Measurements from ENCODE around the gene RAC2.

Gene RAC2

DNA sequence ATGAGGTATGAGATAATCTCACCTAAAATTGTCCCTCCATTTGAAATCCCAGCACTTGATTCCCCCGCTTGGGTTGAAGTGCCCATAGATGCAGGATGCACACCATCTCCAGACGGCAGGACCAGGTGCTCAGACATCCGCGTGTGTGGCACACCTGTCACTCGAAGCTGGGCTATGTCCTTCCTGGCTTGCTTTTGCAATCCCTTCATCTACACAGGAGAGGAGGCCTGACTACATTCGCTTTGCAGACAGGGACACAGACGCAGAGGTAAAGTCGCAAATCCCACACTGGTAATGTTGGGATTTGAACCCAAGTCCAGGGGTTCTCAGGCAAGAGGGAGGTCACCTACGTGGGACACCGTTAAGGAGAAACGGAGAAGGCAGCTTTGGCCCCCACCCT is 31.1 kb upstream of the RAC2 start:
- H3K9me2 ChIP-seq (replicated peaks; ENCODE audit: insufficient read depth, low read length), result no peaks in the 10 kb centered on the region
- no peak overlapping the region for H3K9ac ChIP-seq (ENCODE audit: low read length)
- H4K20me1 ChIP-seq (ENCODE audit: insufficient read depth, low read length), result no peaks in the 10 kb centered on the region
- H3K4me2 ChIP-seq (ENCODE audit: low read depth, low read length), result no peak overlapping the region
- TF ChIP-seq, protein P1, sequence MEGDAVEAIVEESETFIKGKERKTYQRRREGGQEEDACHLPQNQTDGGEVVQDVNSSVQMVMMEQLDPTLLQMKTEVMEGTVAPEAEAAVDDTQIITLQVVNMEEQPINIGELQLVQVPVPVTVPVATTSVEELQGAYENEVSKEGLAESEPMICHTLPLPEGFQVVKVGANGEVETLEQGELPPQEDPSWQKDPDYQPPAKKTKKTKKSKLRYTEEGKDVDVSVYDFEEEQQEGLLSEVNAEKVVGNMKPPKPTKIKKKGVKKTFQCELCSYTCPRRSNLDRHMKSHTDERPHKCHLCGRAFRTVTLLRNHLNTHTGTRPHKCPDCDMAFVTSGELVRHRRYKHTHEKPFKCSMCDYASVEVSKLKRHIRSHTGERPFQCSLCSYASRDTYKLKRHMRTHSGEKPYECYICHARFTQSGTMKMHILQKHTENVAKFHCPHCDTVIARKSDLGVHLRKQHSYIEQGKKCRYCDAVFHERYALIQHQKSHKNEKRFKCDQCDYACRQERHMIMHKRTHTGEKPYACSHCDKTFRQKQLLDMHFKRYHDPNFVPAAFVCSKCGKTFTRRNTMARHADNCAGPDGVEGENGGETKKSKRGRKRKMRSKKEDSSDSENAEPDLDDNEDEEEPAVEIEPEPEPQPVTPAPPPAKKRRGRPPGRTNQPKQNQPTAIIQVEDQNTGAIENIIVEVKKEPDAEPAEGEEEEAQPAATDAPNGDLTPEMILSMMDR (IDR thresholded peaks at IDR 0.05; ENCODE audit: low read length), result no peak
- TF ChIP-seq EZH2 (optimal IDR thresholded peaks at IDR 0.05; ENCODE audit: low read depth, low read length) (no peak), EZH2phosphoT487 (IDR thresholded peaks at IDR 0.05; ENCODE audit: low read length) (no peak)
- no peaks in the 10 kb centered on the region for H3K36me3 ChIP-seq (replicated peaks; ENCODE audit: insufficient read depth, low read length)
- no peaks in the 10 kb centered on the region for H3K9me3 ChIP-seq (replicated peaks; ENCODE audit: insufficient read depth, low read length)
- no peak overlapping the region for H3K4me3 ChIP-seq (ENCODE audit: low read length)
- no peak overlapping the region for H3K27ac ChIP-seq (ENCODE audit: low read length)
- no peaks in the 10 kb centered on the region for H3K79me2 ChIP-seq (ENCODE audit: low read length)
- 0 out of 2 replicates have a peak, but pooled peaks cover 5% of the 10 kb centered on the region for H3K27me3 ChIP-seq (replicated peaks; ENCODE audit: insufficient read depth, low read length)
- H3F3A ChIP-seq (ENCODE audit: insufficient read depth, low read length), result no peaks in the 10 kb centered on the region
- H2AFZ ChIP-seq (ENCODE audit: low read length), result no peak overlapping the region
- H3K4me1 ChIP-seq (ENCODE audit: low read length), result no peaks in the 10 kb centered on the region
- no peak for DNase-seq

DNA sequence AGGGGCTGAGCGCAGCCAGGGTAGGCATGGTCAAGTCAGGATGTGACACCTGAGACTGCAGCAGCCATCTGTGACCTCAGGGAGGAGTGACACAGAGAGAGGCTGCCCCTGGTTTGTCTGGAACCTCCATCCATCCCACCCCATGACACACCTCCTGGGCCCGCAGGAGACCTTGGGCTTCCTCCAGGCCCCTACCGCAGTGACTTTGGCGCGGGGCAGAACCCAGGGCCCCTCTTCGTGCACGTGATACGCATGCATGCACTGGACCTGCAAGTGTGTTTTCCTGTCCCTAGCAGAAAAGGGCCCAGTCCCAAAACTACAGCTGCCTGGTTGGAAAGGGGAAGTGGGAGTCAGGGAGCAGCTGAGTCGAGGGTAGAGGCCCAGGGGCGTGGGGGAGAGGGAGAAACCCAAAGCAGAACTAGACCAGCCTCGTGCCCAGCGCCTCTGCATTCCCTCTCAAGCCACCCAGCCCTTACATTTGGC is 30.4 kb upstream of the RAC2 start:
- H3K79me2 ChIP-seq (ENCODE audit: low read length), result no peaks in the 10 kb centered on the region
- no peak overlapping the region for H3K27ac ChIP-seq (ENCODE audit: low read length)
- H3K9me2 ChIP-seq (replicated peaks; ENCODE audit: insufficient read depth, low read length), result no peaks in the 10 kb centered on the region
- H3K36me3 ChIP-seq (replicated peaks; ENCODE audit: insufficient read depth, low read length), result no peaks in the 10 kb centered on the region
- H3K4me1 ChIP-seq (ENCODE audit: low read length), result no peaks in the 10 kb centered on the region
- no peak for DNase-seq
- no peak overlapping the region for H3K9ac ChIP-seq (ENCODE audit: low read length)
- 0 out of 2 replicates have a peak, but pooled peaks cover 9% of the 10 kb centered on the region for H3K27me3 ChIP-seq (replicated peaks; ENCODE audit: insufficient read depth, low read length)
- H3K4me2 ChIP-seq (ENCODE audit: low read depth, low read length), result no peak overlapping the region
- H4K20me1 ChIP-seq (ENCODE audit: insufficient read depth, low read length), result no peaks in the 10 kb centered on the region
- no peaks in the 10 kb centered on the region for H3F3A ChIP-seq (ENCODE audit: insufficient read depth, low read length)
- H2AFZ ChIP-seq (ENCODE audit: low read length), result no peak overlapping the region
- no peaks in the 10 kb centered on the region for H3K9me3 ChIP-seq (replicated peaks; ENCODE audit: insufficient read depth, low read length)
- no peak for TF ChIP-seq EZH2 (optimal IDR thresholded peaks at IDR 0.05; ENCODE audit: low read depth, low read length)
- TF ChIP-seq, protein P1 (IDR thresholded peaks at IDR 0.05; ENCODE audit: low read length), result no peak
- no peak for TF ChIP-seq EZH2phosphoT487 (IDR thresholded peaks at IDR 0.05; ENCODE audit: low read length)
- H3K4me3 ChIP-seq (ENCODE audit: low read length), result no peak overlapping the region

DNA sequence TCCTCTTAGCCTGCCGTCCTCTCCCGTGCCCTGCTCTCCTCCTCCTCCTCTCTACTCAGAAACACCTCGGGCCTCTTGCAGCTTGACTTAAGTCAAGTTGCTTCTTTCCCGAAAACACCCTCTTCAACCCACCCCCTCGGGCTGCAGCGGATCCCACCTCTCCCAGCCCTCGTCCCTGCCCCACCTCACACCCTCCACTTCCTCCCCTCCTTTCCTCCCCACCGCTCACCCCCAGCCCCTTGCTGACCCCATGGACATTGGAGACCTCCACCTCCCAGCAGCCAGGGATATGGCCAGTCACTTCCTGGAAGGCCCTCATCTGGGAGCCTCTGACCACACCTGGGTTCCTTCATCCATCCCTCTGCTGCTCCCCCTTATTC is 29.8 kb upstream of the RAC2 start:
- H3K9ac ChIP-seq (ENCODE audit: low read length), result no peak overlapping the region
- TF ChIP-seq EZH2 (optimal IDR thresholded peaks at IDR 0.05; ENCODE audit: low read depth, low read length) (no peak), EZH2phosphoT487 (IDR thresholded peaks at IDR 0.05; ENCODE audit: low read length) (no peak)
- TF ChIP-seq, protein P1 (IDR thresholded peaks at IDR 0.05; ENCODE audit: low read length), result no peak
- H3K79me2 ChIP-seq (ENCODE audit: low read length), result no peaks in the 10 kb centered on the region
- H3K9me2 ChIP-seq (replicated peaks; ENCODE audit: insufficient read depth, low read length), result no peaks in the 10 kb centered on the region
- H3K36me3 ChIP-seq (replicated peaks; ENCODE audit: insufficient read depth, low read length), result no peaks in the 10 kb centered on the region
- H3K4me2 ChIP-seq (ENCODE audit: low read depth, low read length), result no peak overlapping the region
- no peaks in the 10 kb centered on the region for H3K9me3 ChIP-seq (replicated peaks; ENCODE audit: insufficient read depth, low read length)
- H3K27ac ChIP-seq (ENCODE audit: low read length), result no peak overlapping the region
- 0 out of 2 replicates have a peak, but pooled peaks cover 11% of the 10 kb centered on the region for H3K27me3 ChIP-seq (replicated peaks; ENCODE audit: insufficient read depth, low read length)
- no peak overlapping the region for H2AFZ ChIP-seq (ENCODE audit: low read length)
- no peaks in the 10 kb centered on the region for H4K20me1 ChIP-seq (ENCODE audit: insufficient read depth, low read length)
- H3K4me3 ChIP-seq (ENCODE audit: low read length), result no peak overlapping the region
- no peaks in the 10 kb centered on the region for H3F3A ChIP-seq (ENCODE audit: insufficient read depth, low read length)
- H3K4me1 ChIP-seq (ENCODE audit: low read length), result no peaks in the 10 kb centered on the region
- no peak for DNase-seq

Measured in MM.1S (cell line).